ENCODE results near the gene MASP1. TPM values are rescaled to one million over a fixed set of nuclear protein-coding genes. Genes with fewer than 3 reads are reported as not detected.

Gene MASP1
- total and polyA plus RNA-seq, 7 experiments from 2014 or later: not detected

DNA sequence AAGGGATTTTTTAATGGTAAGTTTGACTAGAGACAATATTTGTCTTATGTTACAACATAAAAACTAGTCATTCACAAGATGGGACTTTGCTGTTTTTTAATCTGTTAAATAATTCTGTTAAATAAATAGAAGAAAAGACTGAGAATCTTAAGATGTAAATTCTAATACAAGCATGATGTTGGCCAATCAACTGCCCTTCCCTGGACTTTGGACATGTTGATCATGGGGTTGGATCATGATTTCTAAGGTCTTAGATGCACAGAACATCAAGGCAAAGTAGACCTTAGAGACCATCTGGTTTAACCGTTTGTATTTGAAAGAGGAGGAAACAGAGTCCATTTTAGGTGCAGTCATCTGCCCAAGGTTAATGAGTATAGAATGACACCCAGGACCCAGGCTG lies 10.9 kb downstream of the MASP1 start:
- CTCF ChIA-PET: no interaction called here
- Mint-ChIP-seq H3K27me3 (peaks cover 0 to 15% (median 5%) of the 10 kb centered on the region in 5 donors), H3K9me3 (no peaks in the 10 kb centered on the region), H3K36me3 (no peaks in the 10 kb centered on the region), H3K4me3 (no peak overlapping the region), H3K4me1 (no peaks in the 10 kb centered on the region), H3K27ac (no peak overlapping the region)
- no peaks in the 10 kb centered on the region for H3K36me3 ChIP-seq (ENCODE audit: control insufficient read depth in 2 of 3, insufficient read depth in 3 of 3, low read length in 3 of 3)
- H3K27me3 ChIP-seq (ENCODE audit: control insufficient read depth in 2 of 2, insufficient read depth in 2 of 2, low read length in 2 of 2): no peaks in the 10 kb centered on the region
- POLR2A ChIA-PET: no interaction called here
- H3K4me3 ChIP-seq (ENCODE audit: low read length): no peak overlapping the region
- no peaks in the 10 kb centered on the region for H3K4me1 ChIP-seq (ENCODE audit: control insufficient read depth in 2 of 2, insufficient read depth in 2 of 2, low read length in 2 of 2)
- H3K27ac ChIP-seq (ENCODE audit: low read depth, low read length): no peak overlapping the region
- intact Hi-C loops (cut with micrococcal nuclease): no loop called here
- ATAC-seq (no peak), DNase-seq (no peak)
- no peaks in the 10 kb centered on the region for H3K9me3 ChIP-seq (ENCODE audit: control insufficient read depth in 2 of 3, low read length in 3 of 3)

DNA sequence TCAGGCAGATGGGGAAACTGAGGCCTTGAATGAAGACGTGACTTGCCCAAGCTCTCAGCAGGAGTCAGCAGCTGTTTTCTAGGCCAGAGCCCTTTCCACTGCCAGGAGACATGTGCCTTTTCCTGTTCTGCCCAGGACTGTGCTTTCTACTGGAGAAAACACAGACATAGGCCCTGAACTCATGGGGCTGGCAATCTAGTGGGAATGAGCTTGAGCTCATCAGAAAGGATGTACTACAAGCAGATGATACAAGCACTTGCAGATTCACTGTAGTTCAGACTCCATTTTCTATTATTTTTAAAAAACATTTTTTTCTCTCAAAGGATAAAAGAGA lies 14.4 kb downstream of the MASP1 start:
- ATAC-seq: no peak
- CTCF ChIA-PET: no interaction called here
- H3K27ac ChIP-seq (ENCODE audit: low read depth, low read length): no peak overlapping the region
- Mint-ChIP-seq H3K27me3 (peaks cover 0 to 12% (median 3%) of the 10 kb centered on the region in 5 donors), H3K36me3 (no peaks in the 10 kb centered on the region), H3K27ac (no peak overlapping the region), H3K4me3 (no peak overlapping the region), H3K4me1 (no peaks in the 10 kb centered on the region), H3K9me3 (no peaks in the 10 kb centered on the region)
- intact Hi-C loops (cut with micrococcal nuclease): no loop called here
- H3K4me3 ChIP-seq (ENCODE audit: low read length): no peak overlapping the region
- DNase-seq: no peak
- no peaks in the 10 kb centered on the region for H3K4me1 ChIP-seq (ENCODE audit: control insufficient read depth in 2 of 2, insufficient read depth in 2 of 2, low read length in 2 of 2)
- no peaks in the 10 kb centered on the region for H3K36me3 ChIP-seq (ENCODE audit: control insufficient read depth in 2 of 3, insufficient read depth in 3 of 3, low read length in 3 of 3)
- no peaks in the 10 kb centered on the region for H3K9me3 ChIP-seq (ENCODE audit: control insufficient read depth in 2 of 3, low read length in 3 of 3)
- POLR2A ChIA-PET: no interaction called here
- H3K27me3 ChIP-seq (ENCODE audit: control insufficient read depth in 2 of 2, insufficient read depth in 2 of 2, low read length in 2 of 2): no peaks in the 10 kb centered on the region

DNA sequence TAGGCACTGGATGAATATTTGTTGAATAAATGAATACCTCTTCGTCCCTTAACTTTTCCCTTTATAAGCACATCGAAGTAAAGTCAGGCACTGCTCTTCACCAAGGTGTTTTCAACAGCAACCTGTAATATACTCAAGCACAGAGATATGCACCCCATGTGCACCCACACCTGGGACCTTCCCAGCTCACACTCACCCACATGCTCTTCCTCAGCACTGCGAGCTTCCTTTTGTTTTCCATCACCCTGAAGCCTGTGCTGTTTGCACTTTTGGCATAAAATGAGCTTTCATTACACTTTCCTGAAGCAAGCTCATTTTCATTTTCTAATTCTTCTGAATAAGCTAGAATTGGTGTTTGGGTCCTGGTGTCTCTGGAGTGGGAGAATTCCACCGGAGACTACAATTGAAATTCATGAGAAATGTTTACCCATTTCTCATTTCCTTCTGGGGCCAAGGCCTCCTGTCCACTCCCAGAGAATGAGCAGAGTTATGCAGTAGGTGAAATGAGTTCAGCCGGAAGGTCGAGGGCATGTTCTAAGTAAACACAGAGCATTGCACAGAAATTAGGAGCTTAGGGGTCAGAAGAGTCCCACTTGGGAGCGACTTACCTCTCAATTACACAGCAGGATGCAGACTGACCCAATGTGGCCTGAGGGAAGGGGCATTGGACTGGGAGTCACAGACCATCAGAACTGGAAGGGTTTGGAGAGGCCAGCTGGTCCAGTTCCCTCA lies 15.0 kb downstream of the MASP1 start:
- no peaks in the 10 kb centered on the region for H3K36me3 Mint-ChIP-seq
- Histone ChIP-seq H3K9me3 (ENCODE audit: control insufficient read depth in 2 of 3, low read length in 3 of 3) (no peaks in the 10 kb centered on the region), H3K4me3 (ENCODE audit: low read length) (no peak overlapping the region), H3K4me1 (ENCODE audit: control insufficient read depth in 2 of 2, insufficient read depth in 2 of 2, low read length in 2 of 2) (no peaks in the 10 kb centered on the region), H3K36me3 (ENCODE audit: control insufficient read depth in 2 of 3, insufficient read depth in 3 of 3, low read length in 3 of 3) (no peaks in the 10 kb centered on the region), H3K27me3 (ENCODE audit: control insufficient read depth in 2 of 2, insufficient read depth in 2 of 2, low read length in 2 of 2) (no peaks in the 10 kb centered on the region), H3K27ac (ENCODE audit: low read depth, low read length) (no peak overlapping the region)
- peaks cover 4 to 15% (median 8%) of the 10 kb centered on the region in 5 donors for H3K27me3 Mint-ChIP-seq
- ATAC-seq (no peak), DNase-seq (no peak)
- no peak overlapping the region for H3K27ac Mint-ChIP-seq
- CTCF ChIA-PET: no interaction called here
- H3K4me3 Mint-ChIP-seq: no peak overlapping the region
- no peaks in the 10 kb centered on the region for H3K4me1 Mint-ChIP-seq
- no peaks in the 10 kb centered on the region for H3K9me3 Mint-ChIP-seq
- intact Hi-C loops (cut with micrococcal nuclease): no loop called here
- POLR2A ChIA-PET: interaction anchor here (0.5 kb wide), 1 partner anchor 1875 kb away, joined by 4 read pairs; no protein-coding TSS in a partner anchor

DNA sequence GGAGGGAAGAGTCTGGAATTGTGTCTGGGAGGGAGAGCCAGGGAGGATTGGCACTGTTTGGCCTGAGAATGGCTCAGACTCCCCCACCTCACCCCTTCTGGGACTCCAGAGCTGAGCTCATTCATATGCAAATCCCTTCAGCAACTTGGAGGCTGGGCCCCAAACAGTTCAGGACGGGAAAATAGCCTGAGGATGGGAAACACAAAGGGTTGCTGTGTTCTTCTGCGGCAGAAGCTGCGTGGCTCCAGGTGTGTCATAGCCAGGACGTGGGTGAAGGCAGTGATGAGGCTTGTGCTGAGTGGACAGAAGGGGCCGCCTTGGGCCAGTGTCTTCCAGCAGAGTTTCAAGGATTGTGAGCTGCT lies 16.6 kb downstream of the MASP1 start:
- H3K4me1 ChIP-seq (ENCODE audit: control insufficient read depth in 2 of 2, insufficient read depth in 2 of 2, low read length in 2 of 2): no peaks in the 10 kb centered on the region
- CTCF ChIA-PET: interaction anchor here (0.6 kb wide), 1 partner anchor 405 kb away, joined by 4 read pairs; no protein-coding TSS in a partner anchor
- intact Hi-C loops (cut with micrococcal nuclease): no loop called here
- no peak overlapping the region for H3K4me3 ChIP-seq (ENCODE audit: low read length)
- H3K4me1 Mint-ChIP-seq: no peaks in the 10 kb centered on the region
- H3K9me3 Mint-ChIP-seq: peaks cover 0 to 7% (median 0%) of the 10 kb centered on the region in 11 donors
- H3K27me3 Mint-ChIP-seq: peaks cover 5 to 17% (median 8%) of the 10 kb centered on the region in 5 donors
- H3K9me3 ChIP-seq (ENCODE audit: control insufficient read depth in 2 of 3, low read length in 3 of 3): no peaks in the 10 kb centered on the region
- no peak overlapping the region for H3K4me3 Mint-ChIP-seq
- ATAC-seq (no peak), DNase-seq (no peak)
- POLR2A ChIA-PET: no interaction called here
- no peaks in the 10 kb centered on the region for H3K27me3 ChIP-seq (ENCODE audit: control insufficient read depth in 2 of 2, insufficient read depth in 2 of 2, low read length in 2 of 2)
- no peak overlapping the region for H3K27ac ChIP-seq (ENCODE audit: low read depth, low read length)
- H3K27ac Mint-ChIP-seq: no peak overlapping the region
- H3K36me3 ChIP-seq (ENCODE audit: control insufficient read depth in 2 of 3, insufficient read depth in 3 of 3, low read length in 3 of 3): no peaks in the 10 kb centered on the region
- peaks cover 0 to 6% (median 0%) of the 10 kb centered on the region in 5 donors for H3K36me3 Mint-ChIP-seq

DNA sequence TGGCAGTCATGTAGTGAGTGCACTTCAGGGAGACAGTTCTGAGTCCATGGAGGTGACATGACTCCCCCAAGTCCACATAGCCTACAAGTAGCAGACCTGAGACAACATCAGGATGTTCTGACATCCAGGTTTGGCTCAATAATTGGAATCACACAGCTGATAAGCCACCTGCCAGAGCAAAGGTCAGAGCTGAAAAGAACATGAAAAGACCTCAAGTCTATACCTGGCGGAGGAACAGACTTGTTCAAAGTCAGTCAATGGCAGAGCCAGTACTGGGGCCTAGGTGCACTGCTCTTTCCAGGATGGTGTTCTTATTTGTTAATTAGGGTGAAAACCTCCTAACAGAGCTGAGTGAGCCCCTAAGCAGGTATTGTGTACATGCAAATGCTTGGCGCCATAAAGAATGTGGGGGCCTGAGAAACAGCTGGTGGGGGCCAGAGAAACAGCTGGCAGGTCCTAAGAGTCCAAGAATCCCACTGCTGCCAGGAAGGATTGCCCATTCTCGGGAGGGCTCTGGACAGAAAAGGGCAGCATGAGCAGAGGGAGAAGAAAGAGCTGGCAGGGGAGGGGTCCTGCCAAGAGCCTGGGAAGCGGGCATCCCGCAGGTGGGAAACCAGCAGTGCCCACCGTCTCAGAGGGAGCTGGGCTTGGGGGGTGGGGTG lies 17.1 kb downstream of the MASP1 start:
- H3K4me1 Mint-ChIP-seq: no peaks in the 10 kb centered on the region
- Histone ChIP-seq H3K27ac (ENCODE audit: low read depth, low read length) (no peak overlapping the region), H3K9me3 (ENCODE audit: control insufficient read depth in 2 of 3, low read length in 3 of 3) (peaks cover 0 to under 1% (median 0%) of the 10 kb centered on the region in 3 experiments), H3K4me1 (ENCODE audit: control insufficient read depth in 2 of 2, insufficient read depth in 2 of 2, low read length in 2 of 2) (no peaks in the 10 kb centered on the region), H3K4me3 (ENCODE audit: low read length) (no peak overlapping the region), H3K36me3 (ENCODE audit: control insufficient read depth in 2 of 3, insufficient read depth in 3 of 3, low read length in 3 of 3) (no peaks in the 10 kb centered on the region), H3K27me3 (ENCODE audit: control insufficient read depth in 2 of 2, insufficient read depth in 2 of 2, low read length in 2 of 2) (no peaks in the 10 kb centered on the region)
- ChIA-PET POLR2A (no interaction called here), CTCF (interaction anchor here (0.6 kb wide), 1 partner anchor 405 kb away, joined by 4 read pairs; no protein-coding TSS in a partner anchor)
- peaks cover 5 to 13% (median 8%) of the 10 kb centered on the region in 5 donors for H3K27me3 Mint-ChIP-seq
- ATAC-seq: no peak
- no peak overlapping the region for H3K4me3 Mint-ChIP-seq
- H3K9me3 Mint-ChIP-seq: peaks cover 0 to 12% (median 4%) of the 10 kb centered on the region in 11 donors
- H3K36me3 Mint-ChIP-seq: peaks cover 0 to 12% (median 0%) of the 10 kb centered on the region in 5 donors
- H3K27ac Mint-ChIP-seq: no peak overlapping the region
- DNase-seq: no peak
- intact Hi-C loops (cut with micrococcal nuclease): no loop called here

DNA sequence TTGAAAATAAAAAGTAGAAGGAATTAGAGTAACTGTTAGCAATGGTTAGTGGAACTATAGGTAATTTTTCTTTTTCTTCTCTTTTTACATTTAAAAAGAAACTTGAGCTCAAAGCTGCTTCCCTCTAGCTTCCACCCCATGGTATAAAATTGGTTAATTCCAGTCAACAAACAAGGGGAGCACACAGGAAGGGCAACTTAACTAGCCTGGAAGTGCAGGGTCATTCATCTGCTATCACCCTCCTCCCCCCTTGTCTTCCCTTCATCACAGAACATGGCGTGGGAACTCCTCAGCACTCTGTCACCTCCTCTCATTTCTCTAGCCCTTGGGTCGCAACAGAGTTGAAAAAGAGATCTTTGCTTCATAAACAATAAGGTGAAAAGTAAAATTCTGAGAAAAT lies 20.0 kb downstream of the MASP1 start:
- intact Hi-C loops (cut with micrococcal nuclease): no loop called here
- ATAC-seq: no peak
- Histone ChIP-seq H3K4me1 (ENCODE audit: control insufficient read depth in 2 of 2, insufficient read depth in 2 of 2, low read length in 2 of 2) (no peaks in the 10 kb centered on the region), H3K9me3 (ENCODE audit: control insufficient read depth in 2 of 3, low read length in 3 of 3) (peaks cover 0 to 5% (median 0%) of the 10 kb centered on the region in 3 experiments), H3K36me3 (ENCODE audit: control insufficient read depth in 2 of 3, insufficient read depth in 3 of 3, low read length in 3 of 3) (no peaks in the 10 kb centered on the region), H3K4me3 (ENCODE audit: low read length) (no peak overlapping the region), H3K27ac (ENCODE audit: low read depth, low read length) (no peak overlapping the region), H3K27me3 (ENCODE audit: control insufficient read depth in 2 of 2, insufficient read depth in 2 of 2, low read length in 2 of 2) (no peaks in the 10 kb centered on the region)
- peaks cover 8 to 20% (median 13%) of the 10 kb centered on the region in 5 donors for H3K27me3 Mint-ChIP-seq
- H3K9me3 Mint-ChIP-seq: peaks cover 0 to 26% (median 7%) of the 10 kb centered on the region in 11 donors
- DNase-seq: no peak
- POLR2A ChIA-PET: no interaction called here
- H3K27ac Mint-ChIP-seq: no peak overlapping the region
- H3K4me1 Mint-ChIP-seq: no peaks in the 10 kb centered on the region
- H3K4me3 Mint-ChIP-seq: no peak overlapping the region
- H3K36me3 Mint-ChIP-seq: peaks cover 0 to 13% (median 0%) of the 10 kb centered on the region in 5 donors
- CTCF ChIA-PET: no interaction called here

DNA sequence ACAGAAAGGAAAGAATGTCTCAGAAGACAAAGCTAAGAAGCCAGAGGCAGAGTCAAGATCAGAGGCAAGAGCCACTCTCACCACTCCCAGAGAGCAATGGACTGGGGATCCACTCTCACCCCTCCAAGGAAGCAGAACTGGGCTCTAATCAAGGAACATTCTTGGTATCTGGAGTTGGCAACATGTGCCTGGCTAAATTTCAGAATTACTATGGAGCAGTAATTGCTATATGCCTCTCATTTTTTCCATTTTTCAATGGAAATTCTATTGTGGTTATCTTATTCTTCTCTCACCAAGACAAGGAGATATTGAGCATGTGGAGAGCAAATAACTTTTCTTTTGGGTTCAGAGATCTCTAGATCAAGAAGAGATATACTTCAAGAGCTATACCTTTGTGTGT lies 22.1 kb downstream of the MASP1 start:
- CTCF ChIA-PET: no interaction called here
- intact Hi-C loops (cut with micrococcal nuclease): no loop called here
- peaks cover 14 to 24% (median 20%) of the 10 kb centered on the region in 5 donors for H3K27me3 Mint-ChIP-seq

More for the DNA sequence above, 22.1 kb downstream of the MASP1 start:
- DNase-seq: no peak
- Histone ChIP-seq H3K27me3 (ENCODE audit: control insufficient read depth in 2 of 2, insufficient read depth in 2 of 2, low read length in 2 of 2) (no peaks in the 10 kb centered on the region), H3K4me3 (ENCODE audit: low read length) (no peak overlapping the region), H3K27ac (ENCODE audit: low read depth, low read length) (no peak overlapping the region), H3K4me1 (ENCODE audit: control insufficient read depth in 2 of 2, insufficient read depth in 2 of 2, low read length in 2 of 2) (no peaks in the 10 kb centered on the region), H3K36me3 (ENCODE audit: control insufficient read depth in 2 of 3, insufficient read depth in 3 of 3, low read length in 3 of 3) (no peaks in the 10 kb centered on the region), H3K9me3 (ENCODE audit: control insufficient read depth in 2 of 3, low read length in 3 of 3) (peaks cover 0 to 5% (median 0%) of the 10 kb centered on the region in 3 experiments)
- no peak overlapping the region for H3K27ac Mint-ChIP-seq
- H3K9me3 Mint-ChIP-seq: peaks cover 0 to 26% (median 7%) of the 10 kb centered on the region in 11 donors
- H3K36me3 Mint-ChIP-seq: peaks cover 0 to 13% (median 0%) of the 10 kb centered on the region in 5 donors
- POLR2A ChIA-PET: no interaction called here
- no peak overlapping the region for H3K4me3 Mint-ChIP-seq
- H3K4me1 Mint-ChIP-seq: no peaks in the 10 kb centered on the region
- no peak for ATAC-seq

All from naive thymus-derived CD4-positive, alpha-beta T cell (primary cell).